NCI-H1436 treated with DMSO at 0.1 percent for 48 hours (cell line): ENCODE data around the gene BIK.
"Not testable (repeated sequence)": the region's sequence is repeated elsewhere in the genome, so short reads cannot be mapped to it uniquely, and the experiment has no call there.

Experiments used
- DNase-seq: peaks from one replicate; lab custom pipeline; 2025; lab: John Stamatoyannopoulos, UW

The BIK gene, protein sequence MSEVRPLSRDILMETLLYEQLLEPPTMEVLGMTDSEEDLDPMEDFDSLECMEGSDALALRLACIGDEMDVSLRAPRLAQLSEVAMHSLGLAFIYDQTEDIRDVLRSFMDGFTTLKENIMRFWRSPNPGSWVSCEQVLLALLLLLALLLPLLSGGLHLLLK

DNA sequence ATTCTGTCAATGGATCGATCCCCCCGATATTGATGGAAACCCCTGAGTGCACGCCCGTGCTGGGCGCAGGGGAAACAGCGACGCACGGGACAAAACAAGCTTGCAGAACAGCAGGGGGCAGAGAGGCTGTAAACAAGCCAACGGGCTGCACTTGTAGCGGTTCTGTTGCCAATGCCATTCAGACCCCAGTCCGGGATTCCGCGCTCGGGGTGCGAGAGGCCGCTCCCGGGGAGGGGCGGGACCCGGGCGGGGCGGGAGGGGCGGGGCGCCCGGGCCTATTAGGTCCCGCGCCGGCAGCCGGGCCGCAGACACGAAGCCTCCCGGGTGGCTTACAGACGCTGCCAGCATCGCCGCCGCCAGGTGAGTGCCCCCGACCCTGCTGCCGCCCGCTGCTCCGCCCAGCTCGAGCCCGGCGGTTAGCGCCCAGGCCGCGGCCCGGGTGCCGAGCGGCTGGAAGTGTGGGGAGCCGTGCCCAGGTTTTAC lies at the start of gene BIK:
Gene BIK (plus strand): TSS at position 307 of the 483 bp plus-strand sequence. CDS start 13,273 bp downstream, outside the sequence.
- no peak for DNase-seq

DNA sequence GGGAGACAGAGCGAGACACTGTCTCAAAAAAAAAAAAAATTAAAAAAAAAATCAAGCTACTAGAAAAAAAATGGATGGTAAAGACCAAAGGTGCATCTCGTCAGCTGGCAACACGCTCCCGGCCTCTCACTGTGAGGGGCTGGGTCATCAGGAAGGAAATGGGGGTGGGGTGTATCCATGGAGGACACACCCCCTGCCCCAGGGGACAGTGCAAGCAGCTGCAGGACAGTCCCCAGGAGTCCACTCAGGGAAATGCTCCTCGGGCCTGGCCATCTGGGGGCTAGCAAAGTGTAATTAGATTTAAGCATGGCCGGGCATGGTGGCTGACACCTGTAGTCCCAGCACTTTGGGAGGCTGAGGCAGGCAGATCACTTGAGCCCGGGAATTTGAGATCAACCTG lies 44.4 kb upstream of the BIK start:
- no peak for DNase-seq

DNA sequence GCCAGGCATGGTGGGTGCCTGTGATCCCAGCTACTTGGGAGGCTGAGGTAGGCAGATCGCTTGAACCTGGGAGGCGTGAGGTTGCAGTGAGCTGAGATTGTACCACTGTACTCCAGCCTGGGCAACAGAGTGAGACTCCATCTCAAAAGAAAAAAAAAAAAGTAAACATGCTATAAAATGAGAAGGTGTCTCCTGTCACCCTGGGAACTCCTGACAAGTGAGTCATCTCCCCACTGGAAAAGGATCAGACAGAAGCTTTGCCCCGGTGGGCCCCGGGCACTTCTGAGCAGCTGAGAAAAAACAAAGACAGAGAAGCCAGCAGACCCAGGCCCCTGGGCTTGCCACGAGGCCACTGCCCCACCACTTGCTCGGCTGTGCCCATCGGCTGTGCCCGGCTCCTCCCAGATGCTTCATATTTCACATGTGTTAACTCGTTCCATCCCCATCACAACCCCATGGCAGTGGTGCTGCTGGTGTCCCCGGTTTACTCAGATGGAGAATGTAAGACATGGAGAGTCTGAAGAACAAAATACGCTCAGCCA lies 43.6 kb upstream of the BIK start:
- DNase-seq, result no peak

DNA sequence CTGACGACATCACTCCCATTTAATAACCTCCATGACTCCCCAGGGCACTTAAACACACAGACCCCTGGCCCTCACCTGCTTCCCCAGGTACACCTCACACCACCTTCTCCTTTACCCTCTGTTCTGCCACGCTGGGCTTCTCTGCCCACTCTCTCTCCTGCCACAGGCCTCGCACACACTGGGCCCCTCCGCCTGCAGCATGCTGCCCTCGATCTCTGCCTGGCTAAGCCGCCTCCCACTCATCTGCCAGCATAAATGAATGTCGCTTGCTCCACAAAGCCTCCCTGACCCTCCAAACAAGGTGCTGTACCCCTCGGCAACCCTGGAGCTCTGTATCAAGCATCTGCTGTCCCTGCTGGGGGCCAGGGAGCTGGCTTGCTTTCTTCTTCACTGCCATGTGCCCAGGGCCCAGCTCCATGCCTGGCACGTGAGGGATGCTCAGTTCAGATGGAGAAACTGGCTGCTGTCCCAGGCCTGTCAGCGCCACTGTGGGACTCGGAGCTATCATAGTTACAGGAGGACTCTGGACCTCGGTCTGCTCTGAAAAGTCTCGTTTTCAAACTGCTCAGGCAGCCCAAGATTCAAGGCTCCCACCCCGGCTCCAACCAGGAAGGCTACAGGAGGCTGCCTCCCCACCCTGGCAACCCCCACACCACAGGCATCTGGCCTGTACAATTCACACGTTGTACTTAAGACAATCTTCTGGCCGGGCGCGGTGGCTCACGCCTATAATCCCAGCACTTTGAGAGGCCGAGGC lies 33.3 kb upstream of the BIK start:
- DNase-seq, result no peak

DNA sequence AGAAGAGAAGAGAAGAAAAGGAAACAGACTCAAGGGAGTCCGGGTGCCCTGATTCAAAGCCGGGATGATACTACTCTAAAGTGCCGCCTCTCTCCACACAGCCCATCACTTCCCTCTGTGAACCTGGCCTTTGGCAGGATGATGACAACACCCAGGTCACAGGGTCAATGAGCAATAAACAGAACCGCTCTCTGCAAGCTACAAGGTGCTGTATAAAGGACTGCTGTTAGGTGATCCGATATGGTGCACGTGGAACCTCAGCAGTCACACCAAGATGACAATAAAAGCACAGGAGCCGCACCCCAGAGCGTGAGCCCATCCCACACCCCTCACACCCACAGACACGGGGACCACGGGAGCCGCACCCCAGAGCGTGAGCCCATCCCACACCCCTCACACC lies 32.0 kb upstream of the BIK start:
- DNase-seq, result no peak

DNA sequence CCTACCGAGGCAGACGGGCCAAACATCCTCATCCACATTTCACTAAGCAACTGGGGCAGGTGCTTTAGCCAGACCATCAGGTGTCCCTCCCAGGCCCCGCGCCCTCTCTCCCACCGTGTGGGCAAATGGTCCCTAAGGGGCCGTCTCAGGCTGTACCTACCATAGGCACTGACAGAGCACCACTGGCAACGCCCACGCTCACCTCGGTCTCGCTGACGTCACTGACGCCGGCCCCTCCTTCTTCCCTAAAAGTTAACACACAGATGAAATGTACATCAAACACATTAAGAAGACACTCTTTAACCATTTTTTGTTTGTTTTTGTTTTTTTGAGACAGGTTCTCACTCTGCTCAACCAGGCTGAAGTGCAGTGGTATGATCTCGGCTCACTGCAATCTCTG lies 30.8 kb upstream of the BIK start:
- DNase-seq, result no peak

DNA sequence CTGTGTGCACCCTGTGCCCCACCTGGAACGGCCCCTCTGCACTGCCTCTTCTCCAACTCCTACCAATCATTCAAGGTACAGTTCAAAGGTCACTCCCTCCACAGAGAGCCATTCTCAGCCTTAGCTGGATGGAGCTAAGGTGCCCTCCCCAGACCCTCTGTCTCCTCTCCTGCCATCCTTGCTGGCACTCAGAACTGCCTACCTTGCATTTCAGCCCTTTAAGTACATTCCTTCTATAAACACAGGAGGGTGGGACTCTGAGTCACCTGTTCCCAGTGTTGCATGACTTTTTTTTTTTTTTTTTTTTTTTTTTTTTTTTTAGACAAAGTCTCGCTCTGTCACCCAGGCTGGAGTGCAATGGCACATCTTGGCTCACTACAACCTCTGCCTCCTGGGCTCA lies 29.9 kb upstream of the BIK start:
- DNase-seq, result no peak

DNA sequence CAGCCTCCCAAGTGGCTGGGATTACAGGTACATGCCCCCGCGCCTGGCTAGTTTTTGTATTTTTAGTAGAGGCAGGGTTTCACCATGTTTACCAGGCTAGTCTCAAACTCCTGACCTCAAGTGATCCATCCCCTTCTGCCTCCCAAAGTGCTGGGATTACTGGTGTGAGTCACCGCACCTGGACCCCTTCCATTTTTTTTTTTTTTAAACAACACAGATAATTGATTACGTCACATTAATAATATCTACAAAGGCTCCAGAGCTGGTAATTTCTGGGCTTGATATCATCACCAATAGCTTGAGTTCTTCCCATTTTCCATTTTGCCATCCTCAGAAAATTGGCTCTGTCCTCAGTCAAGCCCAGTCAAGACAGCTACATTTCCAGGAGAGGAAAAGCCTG lies 28.6 kb upstream of the BIK start:
- DNase-seq, result no peak

DNA sequence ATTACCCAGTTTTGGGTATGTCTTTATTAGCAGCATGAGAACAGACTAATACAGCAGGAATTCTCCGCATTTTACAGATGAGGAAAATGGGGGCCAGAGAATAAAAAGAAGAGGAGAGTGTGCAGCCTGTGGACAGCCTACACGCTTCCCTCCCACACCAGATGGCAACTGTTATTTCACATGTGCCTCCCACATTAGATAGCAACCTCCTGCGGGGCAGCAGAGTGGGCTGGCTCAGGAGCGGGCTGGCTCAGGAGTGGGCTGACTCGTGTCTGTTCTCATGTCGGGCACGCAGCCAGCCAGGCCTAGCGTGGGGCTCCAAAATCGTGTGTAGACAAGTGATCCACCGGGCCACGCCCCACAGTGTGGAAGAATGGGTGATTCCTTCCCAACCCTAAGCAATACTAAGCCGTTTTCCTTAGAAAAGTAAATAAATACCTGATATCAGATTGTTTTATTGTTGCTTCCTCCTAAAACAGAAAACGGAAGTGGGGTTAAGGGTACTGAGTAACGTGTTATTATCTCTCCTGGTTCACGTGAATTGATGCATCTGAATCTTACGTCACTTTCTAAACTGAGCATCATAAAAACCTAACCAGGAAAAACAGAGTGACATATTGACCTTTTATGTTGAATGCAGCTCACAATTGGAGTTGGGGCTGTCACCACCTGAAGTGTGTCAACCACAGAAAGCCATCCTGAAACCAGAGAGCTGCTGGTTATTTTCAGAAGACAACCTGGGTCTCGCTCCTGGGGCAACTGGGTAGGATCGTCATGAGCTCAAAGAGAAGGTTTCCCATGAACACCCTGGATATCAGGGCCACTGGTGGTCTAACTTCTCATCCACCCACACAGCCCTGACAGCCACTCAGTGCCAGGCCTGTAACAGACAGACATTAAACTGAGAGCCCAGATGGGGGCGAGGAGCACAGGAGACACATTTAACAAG lies 24.6 kb upstream of the BIK start:
- DNase-seq, result no peak

DNA sequence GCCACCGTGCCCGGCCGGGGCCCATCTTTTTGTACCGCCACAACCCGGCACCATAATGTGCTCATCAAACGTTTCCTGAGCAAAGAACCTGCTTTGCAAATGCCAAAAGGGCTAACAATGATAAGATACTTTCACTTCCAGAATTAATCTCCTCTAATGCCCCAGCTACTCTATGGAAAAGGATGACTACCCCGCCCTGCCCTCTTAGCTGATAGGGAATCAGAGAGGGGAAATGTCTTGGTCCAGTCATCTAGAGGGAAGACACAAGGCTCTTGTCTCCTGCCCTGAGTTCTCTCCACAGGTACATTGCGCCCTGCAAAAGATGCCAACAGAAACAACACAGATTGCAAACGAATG lies 21.9 kb upstream of the BIK start:
- no peak for DNase-seq

DNA sequence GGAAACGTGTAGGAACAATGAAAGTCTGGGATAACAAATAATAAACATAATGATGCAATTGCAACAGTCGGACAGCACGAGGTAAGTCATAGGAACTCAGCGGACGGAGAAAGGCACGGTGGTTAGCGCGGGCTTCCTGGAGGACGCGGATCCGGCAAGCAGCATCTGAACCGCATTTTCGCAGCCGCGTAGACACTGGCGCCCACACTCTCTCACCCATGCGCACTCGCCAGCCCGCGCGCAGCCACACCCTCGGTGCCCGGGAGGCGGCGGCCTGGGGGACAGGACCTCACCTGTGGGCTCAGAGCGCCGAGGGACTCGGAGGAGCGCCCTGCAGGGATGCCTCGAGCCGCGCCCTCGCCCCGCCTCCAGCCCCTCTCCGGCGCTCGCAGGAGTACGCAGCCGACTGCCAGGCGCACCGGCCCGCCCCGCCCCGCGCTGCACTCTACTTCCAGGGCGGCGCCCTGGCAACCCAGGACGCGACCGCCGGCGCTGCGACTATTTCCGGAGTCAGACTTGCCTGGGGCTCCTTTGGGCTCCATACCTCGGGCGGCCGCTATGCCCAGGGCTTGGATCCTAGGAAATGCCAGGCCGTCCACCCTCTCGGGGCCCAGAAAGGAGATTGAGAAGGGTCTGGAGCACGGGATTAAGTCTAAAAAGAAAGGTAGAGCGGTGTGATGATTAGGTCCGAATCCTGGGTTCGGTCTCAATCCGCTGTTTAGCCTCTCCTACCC lies 21.4 kb upstream of the BIK start, which contains the start of gene TTLL1:
Gene TTLL1 (minus strand): TSS at position 408 of the 734 bp plus-strand sequence. CDS start 13,805 bp downstream, outside the sequence.
- DNase-seq, result peak; percentile 49

DNA sequence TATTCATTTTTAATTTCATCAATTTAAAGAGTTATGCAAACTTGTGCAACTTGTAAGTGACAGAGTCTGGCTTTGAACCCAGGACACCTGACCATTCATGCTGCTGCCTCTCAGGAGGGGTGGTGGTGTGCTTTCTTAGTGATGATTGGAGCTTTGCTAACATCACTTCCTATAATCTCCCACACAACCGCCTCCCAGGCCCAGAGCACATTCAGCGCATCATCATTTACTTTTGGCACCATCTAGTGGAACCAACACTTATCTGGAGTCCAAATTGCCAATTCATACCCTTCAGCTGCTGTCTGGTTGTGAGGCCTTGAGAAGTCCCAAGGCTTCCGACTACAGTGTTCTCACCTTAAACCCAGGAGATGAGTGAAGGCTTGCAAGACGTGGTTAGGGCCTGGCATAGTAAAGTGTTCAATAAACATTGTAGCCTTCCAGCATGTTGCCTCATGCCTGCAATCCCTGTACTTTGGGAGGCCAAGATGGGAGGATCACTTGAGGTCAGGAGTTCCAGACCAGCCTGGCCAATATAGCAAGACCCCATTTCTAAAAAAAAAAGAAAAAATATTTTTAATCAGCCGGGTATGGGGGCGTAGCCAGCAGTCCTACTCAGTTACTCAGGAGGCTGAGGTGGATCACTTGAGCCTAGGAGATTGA lies 20.3 kb upstream of the BIK start:
- DNase-seq, result peak; percentile 36

DNA sequence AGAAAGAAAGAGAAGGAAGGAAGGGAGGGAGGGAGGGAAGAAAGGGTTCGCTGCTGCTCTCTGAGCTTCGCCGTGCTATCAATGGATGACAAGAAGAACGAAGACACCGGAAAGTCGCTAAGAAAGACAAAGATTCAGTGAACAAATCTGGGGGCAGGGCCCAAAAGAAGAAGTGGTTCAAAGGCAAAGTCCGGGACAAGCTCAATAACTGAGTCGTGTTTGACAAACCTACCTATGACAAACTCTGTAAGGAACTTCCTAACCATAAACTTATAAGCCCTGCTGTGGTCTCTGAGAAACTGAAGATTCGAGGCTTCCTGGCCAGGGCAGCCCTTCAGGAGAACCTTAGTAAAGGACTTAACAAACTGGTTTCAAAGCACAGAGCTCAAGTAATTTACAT lies 18.5 kb upstream of the BIK start:
- no peak for DNase-seq

DNA sequence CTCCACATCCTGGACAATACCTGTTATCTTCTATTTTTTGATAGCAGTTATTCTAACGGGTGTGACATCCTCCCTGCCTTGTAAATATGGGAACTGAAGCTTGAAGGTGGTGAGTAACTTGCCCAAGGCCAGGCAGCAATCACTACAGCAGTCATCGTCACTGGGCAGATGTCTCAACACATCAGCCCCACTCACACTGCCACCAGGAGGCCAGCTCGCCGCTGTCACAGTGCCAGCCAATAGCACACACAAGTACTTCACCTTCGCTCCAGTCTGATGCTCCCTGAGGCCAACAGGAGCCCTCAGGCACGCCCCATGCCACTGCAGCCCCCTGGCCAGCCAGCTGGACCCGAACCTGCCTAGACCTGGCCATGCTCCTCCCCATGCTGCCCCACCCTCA lies 16.5 kb upstream of the BIK start:
- DNase-seq, result no peak

DNA sequence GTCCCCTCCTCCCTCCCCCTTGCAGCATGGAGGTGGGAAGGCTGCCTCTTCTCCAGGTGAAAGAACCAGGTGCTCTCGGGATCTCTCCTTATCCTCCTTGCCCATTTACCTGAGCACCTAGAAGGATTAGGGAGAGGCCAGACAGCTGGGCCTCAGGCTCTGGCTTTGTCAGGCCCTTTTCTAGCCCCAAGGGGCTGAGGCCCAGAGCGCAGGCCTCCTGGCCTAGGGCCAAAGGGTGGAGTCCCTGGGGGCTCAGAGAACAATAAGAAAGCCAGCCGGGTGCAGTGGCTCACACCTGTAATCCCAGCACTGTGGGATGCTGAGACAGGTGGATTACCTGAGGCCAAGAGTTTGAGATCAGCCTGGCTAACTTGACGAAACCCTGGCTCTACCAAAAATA lies 16.0 kb upstream of the BIK start:
- no peak for DNase-seq

DNA sequence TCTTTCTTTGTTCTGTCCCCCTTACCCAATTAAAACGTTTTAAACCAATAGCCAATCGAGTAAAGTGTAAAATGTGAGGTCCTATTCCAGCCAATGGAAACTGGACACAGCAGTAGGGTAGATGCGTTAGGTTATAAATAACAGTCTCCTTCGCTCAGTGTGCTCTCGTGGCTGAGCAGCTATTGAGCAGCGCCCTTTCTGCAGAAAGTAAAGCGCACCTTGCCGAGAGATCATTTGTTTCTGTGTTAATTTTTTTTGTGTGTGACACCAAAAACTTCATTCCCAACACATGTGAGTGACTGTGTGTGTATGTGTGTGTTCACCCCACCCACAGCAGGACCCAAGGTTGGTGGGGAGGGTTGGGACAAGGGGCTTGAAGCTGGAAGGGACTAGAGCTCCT lies 14.1 kb upstream of the BIK start:
- DNase-seq, result no peak

DNA sequence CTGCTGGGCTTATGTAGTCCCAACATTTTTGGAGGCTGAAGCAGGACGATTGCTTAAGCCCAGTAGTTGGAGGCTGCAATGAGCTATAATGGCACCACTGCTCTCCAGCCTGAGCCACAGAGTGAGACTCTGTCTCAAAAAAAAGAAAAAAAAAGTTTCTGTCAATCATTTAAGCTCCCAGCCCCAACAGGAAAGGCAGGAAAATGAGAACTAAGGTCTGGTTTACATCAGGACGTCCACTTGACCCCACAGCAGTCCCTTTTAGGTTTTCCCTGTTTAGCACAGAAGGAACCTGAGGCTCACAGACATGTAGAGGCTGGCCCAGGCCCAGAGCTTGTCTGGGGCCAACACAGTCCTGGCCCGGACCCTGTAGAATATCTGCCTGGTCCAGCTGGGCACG lies 12.2 kb upstream of the BIK start:
- no peak for DNase-seq

DNA sequence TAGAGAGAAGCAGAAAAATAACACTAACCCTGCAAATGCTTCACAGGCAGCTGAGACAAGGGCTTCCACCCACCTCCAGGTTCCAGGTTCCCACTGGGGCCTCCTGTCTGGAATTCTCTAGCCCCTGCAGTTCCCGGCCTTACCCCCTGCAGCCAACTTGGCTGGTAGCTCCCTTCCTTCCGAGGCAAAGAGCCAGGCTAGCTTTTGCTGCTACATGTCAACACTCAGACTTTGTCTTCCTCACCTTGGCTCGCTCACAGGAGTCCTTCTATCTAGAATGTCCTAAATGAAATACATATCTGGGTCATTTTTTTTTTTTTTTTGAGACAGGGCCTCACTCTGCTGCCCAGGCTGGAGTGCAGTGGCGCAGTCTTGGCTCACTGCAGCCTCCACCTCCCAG lies 11.5 kb upstream of the BIK start:
- no peak for DNase-seq

DNA sequence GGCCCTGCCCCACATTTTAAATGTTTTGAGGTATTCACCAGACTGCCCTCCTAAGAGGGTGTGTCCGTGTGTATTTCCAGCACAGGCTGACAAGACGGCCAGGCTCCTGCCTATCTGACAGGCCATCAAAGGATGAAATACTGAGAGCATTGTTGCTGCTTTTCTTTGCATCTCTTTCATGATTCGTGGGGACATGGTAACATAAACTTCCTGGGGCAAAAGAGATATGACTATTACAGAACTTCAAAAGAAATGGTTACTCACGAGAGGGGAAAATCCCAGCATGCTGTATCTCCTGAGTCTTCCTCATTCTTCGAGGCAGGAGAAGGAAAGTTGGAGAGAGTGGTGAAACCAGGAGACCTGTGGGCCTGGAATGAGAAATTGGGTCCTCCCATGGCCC lies 10.3 kb upstream of the BIK start:
- DNase-seq, result no peak

DNA sequence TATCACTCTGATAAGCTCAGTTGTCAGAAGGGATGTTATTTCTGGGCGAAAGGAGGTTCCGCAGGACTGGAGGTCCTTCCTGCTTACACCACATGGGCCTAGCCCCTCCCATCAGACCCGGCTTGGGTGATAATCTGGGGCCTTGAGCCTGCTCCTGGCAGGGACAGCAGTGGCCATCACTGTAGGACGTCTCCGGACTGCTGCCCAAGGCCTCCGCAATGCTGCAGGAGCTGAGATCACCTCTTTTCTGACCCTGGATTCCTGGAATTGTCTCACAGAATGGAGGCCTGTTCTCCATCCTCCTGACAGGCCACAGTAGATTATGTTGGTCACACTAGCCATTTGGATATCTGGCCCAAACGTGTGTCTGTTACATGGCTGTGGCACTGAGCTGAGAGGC lies 9.2 kb upstream of the BIK start:
- no peak for DNase-seq

DNA sequence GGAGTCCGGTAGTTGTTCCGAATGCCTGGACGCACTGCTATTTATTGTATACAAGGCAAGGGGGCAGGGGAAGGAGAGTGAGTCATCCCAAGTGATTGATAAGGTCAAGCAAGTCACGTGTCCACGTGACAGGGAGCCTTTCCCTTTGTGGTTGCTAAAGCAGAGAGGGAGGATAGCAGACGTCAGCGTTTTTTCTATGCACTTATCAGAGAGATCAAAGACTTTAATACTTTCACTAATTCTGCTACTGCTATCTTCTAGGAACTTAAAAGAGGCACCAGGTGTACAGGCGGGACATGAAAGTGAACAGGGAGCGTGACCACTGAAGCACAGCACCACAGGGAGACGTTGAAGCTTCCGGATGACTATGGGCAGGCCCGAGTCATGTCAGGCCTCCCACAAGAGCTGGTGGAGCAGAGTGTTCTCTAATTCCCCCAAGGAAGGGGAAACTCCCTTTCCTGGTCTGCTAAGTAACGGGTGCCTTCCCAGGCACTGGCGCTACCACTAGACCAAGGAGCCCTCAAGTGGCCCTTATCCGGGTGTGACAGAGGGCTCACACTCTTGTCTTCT lies 6.4 kb upstream of the BIK start:
- not testable (repeated sequence) for DNase-seq
